Measurements from ENCODE around the gene APOD. TPM values are rescaled to one million over a fixed set of nuclear protein-coding genes. Genes with fewer than 3 reads are reported as not detected.

APOD gene
- total and polyA plus RNA-seq, 2 experiments from 2014 or later, result 0.24 TPM; not detected in 1

- peaks cover 22% of the 10 kb centered on the region for H3K4me1 ChIP-seq (ENCODE audit: low read depth)
- peak within 1 kb of the TSS; percentile 97 for H3K27ac ChIP-seq
- peak; percentile 94 to 97 for DNase-seq (ENCODE audit: low read depth in 1 of 2, low spot score in 1 of 2)
- H3K4me3 ChIP-seq, result peak within 1 kb of the TSS; percentile 65
- H3K27me3 ChIP-seq, result no peaks in the 10 kb centered on the region
- TF ChIP-seq CTCF (IDR thresholded peaks at IDR 0.05; ENCODE audit: low read depth, low read length), result no peak
- no peaks in the 10 kb centered on the region for H3K9me3 ChIP-seq (ENCODE audit: low read depth)
- H3K36me3 ChIP-seq, result no peaks in the 10 kb centered on the region
These were observed 40.8 kb downstream of the APOD start, which contains the start of gene PPP1R2 for GRCh38 chr3:195542698-195543499. PPP1R2 (minus strand) TSS chr3:195543325; CDS start chr3:195543025, 300 bp downstream.

- no peaks in the 10 kb centered on the region for H3K9me3 ChIP-seq (ENCODE audit: low read depth)
- peak in 1 of 2 donors; percentile 6 for DNase-seq (ENCODE audit: low read depth in 1 of 2, low spot score in 1 of 2)
- peak overlapping the region; percentile 97 for H3K27ac ChIP-seq
- peaks cover 26% of the 10 kb centered on the region for H3K4me1 ChIP-seq (ENCODE audit: low read depth)
- no peak for TF ChIP-seq CTCF (IDR thresholded peaks at IDR 0.05; ENCODE audit: low read depth, low read length)
- no peaks in the 10 kb centered on the region for H3K36me3 ChIP-seq
- no peaks in the 10 kb centered on the region for H3K27me3 ChIP-seq
- H3K4me3 ChIP-seq, result peak overlapping the region; percentile 65
These were observed 41.4 kb downstream of the APOD start for GRCh38 chr3:195542316-195542697.

GRCh38 chr3:195540511-195540910 lies 43.2 kb downstream of the APOD start:
- no peak for TF ChIP-seq CTCF (IDR thresholded peaks at IDR 0.05; ENCODE audit: low read depth, low read length)
- H3K27me3 ChIP-seq, result no peaks in the 10 kb centered on the region
- no peaks in the 10 kb centered on the region for H3K36me3 ChIP-seq
- no peaks in the 10 kb centered on the region for H3K9me3 ChIP-seq (ENCODE audit: low read depth)
- no peak overlapping the region for H3K27ac ChIP-seq
- H3K4me1 ChIP-seq (ENCODE audit: low read depth), result peaks cover 26% of the 10 kb centered on the region
- no peak overlapping the region for H3K4me3 ChIP-seq
- DNase-seq (ENCODE audit: low read depth in 1 of 2, low spot score in 1 of 2), result no peak

GRCh38 chr3:195540027-195540426 lies 43.7 kb downstream of the APOD start:
- TF ChIP-seq CTCF (IDR thresholded peaks at IDR 0.05; ENCODE audit: low read depth, low read length), result no peak
- Histone ChIP-seq H3K4me1 (ENCODE audit: low read depth) (peaks cover 26% of the 10 kb centered on the region), H3K4me3 (no peak overlapping the region), H3K9me3 (ENCODE audit: low read depth) (no peaks in the 10 kb centered on the region), H3K36me3 (no peaks in the 10 kb centered on the region), H3K27ac (no peak overlapping the region), H3K27me3 (no peaks in the 10 kb centered on the region)
- no peak for DNase-seq (ENCODE audit: low read depth in 1 of 2, low spot score in 1 of 2)

- Histone ChIP-seq H3K4me1 (ENCODE audit: low read depth) (peaks cover 26% of the 10 kb centered on the region), H3K9me3 (ENCODE audit: low read depth) (no peaks in the 10 kb centered on the region), H3K27ac (no peak overlapping the region), H3K4me3 (no peak overlapping the region), H3K27me3 (no peaks in the 10 kb centered on the region), H3K36me3 (no peaks in the 10 kb centered on the region)
- no peak for TF ChIP-seq CTCF (IDR thresholded peaks at IDR 0.05; ENCODE audit: low read depth, low read length)
- DNase-seq (ENCODE audit: low read depth in 1 of 2, low spot score in 1 of 2), result no peak
These were observed 44.3 kb downstream of the APOD start for GRCh38 chr3:195539479-195539878.

Measured in cardiac muscle cell (in vitro differentiated cells and primary cell).